HG03066 (cell line): ENCODE measurements around the gene TMEM184B.
"Not testable (repeated sequence)": the region's sequence is repeated elsewhere in the genome, so short reads cannot be mapped to it uniquely, and the experiment has no call there.

ENCODE experiments used
- ATAC-seq: cut with Tn5 transposase; IDR thresholded peaks from one replicate; pipeline ENCODE4 v1.9.1; 2021; ENCODE audit warnings: low read depth; ENCODE audit not compliant: unreplicated experiment

The TMEM184B gene

GRCh38 chr22:38187413-38188212, 85.2 kb downstream of the TMEM184B start:
- ATAC-seq: no peak

DNA sequence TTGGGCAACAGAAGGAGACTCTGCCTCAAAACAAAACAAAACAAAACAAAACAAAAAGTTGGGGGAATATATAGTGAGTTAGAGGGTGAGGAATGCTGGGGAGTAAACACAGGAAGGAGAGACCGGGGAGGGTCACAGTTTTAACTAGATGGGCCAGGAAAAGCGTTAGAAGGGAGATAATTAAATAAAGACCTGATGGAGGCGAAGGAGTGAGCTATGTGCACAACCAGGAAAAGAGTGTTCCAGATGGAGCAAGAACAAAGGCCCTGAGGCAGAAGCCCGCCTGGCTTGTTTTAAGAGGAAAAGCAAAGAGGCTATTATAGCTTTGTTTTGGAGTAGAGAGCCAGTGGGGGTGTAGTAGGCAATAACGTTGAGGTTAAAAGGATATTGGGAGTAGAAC, 86.4 kb downstream of the TMEM184B start:
- no peak for ATAC-seq

- no peak for ATAC-seq
These were observed 88.0 kb downstream of the TMEM184B start for GRCh38 chr22:38184788-38185187.

DNA sequence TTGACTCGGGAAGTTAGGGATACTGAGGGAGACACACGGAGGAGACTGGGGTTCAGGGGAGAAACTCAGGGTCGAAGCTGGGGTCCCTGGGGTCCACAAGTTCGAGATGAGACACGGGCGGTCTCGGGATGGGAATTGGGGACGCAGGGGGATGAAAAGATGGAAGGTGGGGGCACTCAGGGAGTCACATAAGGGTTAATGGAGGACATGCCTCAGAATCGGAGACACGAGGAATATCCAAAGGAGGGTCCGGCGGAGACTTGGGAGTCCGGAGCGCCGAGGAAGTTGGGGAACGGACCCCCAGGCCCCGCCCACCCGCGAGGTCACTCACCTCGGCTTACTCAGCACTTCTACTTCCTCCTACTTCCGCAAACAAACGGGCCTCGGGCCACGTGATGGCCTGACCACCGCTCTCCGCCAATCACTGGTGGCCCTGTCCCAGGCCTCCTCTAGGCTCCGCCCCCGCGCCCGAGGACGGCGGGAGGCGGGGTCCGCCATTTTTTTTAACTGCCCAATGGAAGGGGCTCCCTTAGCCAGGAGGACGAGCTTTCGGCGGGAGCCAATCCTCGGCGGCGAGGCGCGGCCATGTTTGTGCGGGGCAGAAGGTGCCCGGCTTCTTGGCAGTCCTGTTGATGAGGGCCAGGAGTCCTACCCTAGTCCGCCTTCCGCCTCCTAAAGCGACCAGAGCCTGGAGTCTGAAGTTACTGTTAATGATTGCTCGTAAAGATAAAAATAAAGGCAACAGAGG, 91.2 kb downstream of the TMEM184B start, which contains the start of gene PLA2G6:
Gene PLA2G6 (minus strand): TSS at position 378 of the 748 bp plus-strand sequence. CDS start 12,404 bp downstream, outside the sequence.
- peak; percentile 85 for ATAC-seq

GRCh38 chr22:38180841-38181452, 91.9 kb downstream of the TMEM184B start:
- ATAC-seq: no peak

DNA sequence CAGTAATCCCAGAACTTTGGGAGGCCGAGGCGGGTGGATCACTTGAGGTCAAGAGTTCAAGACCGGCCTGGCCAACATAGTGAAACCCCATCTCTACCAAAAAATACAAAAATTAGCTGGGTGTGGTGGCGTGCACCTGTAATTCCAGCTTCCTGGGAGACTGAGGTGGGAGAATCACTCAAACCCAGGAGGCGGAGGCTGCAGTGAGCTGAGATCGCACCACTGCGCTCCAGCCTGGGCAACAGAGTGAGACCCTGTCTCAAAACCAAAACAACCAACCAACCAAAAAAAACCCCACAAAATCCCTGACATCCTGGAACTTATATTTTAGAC, 94.2 kb downstream of the TMEM184B start:
- ATAC-seq: not testable (repeated sequence)

DNA sequence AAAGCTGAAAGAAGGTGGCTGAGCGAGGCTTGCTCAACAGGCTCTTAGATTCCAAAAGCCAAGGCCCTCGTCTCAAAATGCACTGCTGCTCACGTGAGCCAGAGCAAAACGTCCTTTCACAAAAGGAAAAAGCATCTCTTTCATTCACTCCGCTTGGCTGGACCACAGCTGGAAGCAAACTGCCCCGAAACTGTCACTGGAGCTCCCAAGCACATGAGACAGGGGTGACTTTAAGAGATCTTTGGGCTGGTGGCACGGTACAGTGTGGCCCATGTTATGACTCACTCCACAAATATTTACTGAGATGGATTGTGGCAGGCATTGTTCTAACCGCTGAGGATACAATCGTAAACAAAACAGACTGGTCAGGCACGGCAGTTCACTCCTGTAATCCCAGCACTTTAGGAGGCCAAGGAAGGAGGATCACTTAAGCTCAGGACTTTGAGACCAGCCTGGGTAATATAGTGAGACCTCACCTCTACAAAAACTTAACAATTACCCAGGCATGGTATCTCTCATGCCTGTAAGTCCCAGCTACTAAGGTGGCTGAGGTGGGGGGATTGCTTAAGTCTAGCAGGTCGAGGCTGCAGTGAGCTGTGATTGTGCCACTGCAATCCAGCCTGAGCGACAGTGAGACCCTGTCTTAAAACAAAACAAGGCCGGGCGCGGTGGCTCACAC, 94.7 kb downstream of the TMEM184B start:
- no peak for ATAC-seq

- ATAC-seq: not testable (repeated sequence)
These were observed 95.3 kb downstream of the TMEM184B start for GRCh38 chr22:38177571-38177925.

- no peak for ATAC-seq
These were observed 95.8 kb downstream of the TMEM184B start for GRCh38 chr22:38177044-38177443.

GRCh38 chr22:38176170-38176741, 96.6 kb downstream of the TMEM184B start:
- ATAC-seq: no peak

- no peak for ATAC-seq
These were observed 97.3 kb downstream of the TMEM184B start for GRCh38 chr22:38175206-38176118.

- ATAC-seq: no peak
These were observed 98.2 kb downstream of the TMEM184B start for GRCh38 chr22:38174626-38175025.

DNA sequence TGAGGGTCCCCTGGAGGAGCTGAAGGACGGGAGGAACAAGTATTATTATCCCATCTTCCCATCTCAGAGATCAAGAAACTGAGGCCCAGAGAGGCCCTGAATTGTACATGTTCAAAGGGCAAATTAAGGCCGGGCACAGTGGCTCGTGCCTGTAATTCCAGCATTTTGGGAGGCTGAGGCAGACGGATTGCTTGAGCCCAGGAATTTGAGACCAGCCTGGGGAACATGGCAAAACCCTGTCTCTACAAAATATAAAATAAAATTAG, 99.2 kb downstream of the TMEM184B start:
- no peak for ATAC-seq

- ATAC-seq: no peak
These were observed 99.8 kb downstream of the TMEM184B start for GRCh38 chr22:38172832-38173640.

GRCh38 chr22:38171927-38172831, 100.6 kb downstream of the TMEM184B start:
- no peak for ATAC-seq

GRCh38 chr22:38170469-38170868, 102.3 kb downstream of the TMEM184B start:
- ATAC-seq: no peak
